GM13976 (cell line): ENCODE results near the gene KRTAP1-1.

Experiments
- DNase-seq: peaks from one replicate; pipeline ENCODE4 v3.0.0; 2012; ENCODE audit warnings: low spot score
- in situ Hi-C: fragments of 300-500 bp; cut with MboI; formaldehyde crosslinking; loops from one replicate; pipeline ENCODE4 v1.12.0; 2022; ENCODE audit warnings: low sequenced_read_pairs, mixed read lengths, inconsistent platforms; ENCODE audit not compliant: unreplicated experiment
- TF ChIP-seq, protein P1 (sequence below): IDR thresholded peaks from 2 replicates; pipeline ENCODE4 v1.5.1; 2012; ENCODE audit warnings: borderline replicate concordance, mild to moderate bottlenecking; ENCODE audit not compliant: insufficient read depth; ENCODE audit errors: extremely low read depth, missing control alignments, control extremely low read depth

Gene KRTAP1-1

DNA sequence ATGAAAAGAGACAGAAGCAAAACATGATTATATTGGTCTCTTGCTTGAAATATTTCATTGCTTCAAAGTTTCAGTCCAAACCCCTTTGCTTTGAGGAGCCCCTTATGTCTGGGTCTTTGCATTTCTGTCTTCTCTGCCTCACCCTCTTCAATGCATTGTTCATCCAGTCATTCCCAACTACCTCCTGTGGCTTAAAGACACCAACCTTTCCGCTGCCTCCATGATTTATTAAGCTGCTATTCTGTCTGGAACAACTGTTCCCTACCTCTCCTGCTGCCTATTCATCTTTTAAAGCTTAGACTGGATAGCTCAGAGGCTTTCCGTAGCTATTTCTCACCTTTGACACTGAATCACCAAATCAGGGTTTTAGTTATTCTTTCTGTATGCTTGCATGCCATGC lies 43.9 kb downstream of the KRTAP1-1 start:
- TF ChIP-seq, protein P1, sequence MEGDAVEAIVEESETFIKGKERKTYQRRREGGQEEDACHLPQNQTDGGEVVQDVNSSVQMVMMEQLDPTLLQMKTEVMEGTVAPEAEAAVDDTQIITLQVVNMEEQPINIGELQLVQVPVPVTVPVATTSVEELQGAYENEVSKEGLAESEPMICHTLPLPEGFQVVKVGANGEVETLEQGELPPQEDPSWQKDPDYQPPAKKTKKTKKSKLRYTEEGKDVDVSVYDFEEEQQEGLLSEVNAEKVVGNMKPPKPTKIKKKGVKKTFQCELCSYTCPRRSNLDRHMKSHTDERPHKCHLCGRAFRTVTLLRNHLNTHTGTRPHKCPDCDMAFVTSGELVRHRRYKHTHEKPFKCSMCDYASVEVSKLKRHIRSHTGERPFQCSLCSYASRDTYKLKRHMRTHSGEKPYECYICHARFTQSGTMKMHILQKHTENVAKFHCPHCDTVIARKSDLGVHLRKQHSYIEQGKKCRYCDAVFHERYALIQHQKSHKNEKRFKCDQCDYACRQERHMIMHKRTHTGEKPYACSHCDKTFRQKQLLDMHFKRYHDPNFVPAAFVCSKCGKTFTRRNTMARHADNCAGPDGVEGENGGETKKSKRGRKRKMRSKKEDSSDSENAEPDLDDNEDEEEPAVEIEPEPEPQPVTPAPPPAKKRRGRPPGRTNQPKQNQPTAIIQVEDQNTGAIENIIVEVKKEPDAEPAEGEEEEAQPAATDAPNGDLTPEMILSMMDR: no peak
- DNase-seq: no peak
- in situ Hi-C loops: no loop called here

DNA sequence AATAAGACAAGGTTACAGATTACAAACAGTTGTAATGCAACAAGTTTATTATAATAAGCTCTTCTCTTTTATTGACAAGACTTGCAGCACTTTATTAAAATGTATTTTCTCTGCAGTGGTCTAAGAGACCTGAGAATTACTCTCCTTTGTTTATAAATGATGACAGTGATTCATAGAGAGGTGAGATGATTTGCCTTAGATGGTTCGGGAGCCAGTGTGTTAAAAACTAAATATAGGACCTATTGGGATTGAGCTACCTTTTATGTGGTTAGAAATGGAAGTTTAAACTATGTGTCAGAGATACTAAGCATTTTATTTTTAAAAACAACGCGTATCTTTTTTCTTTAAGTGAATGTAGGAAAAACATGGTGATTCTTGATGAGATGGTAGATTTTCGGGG lies 44.4 kb downstream of the KRTAP1-1 start:
- DNase-seq: no peak
- in situ Hi-C loops: no loop called here

DNA sequence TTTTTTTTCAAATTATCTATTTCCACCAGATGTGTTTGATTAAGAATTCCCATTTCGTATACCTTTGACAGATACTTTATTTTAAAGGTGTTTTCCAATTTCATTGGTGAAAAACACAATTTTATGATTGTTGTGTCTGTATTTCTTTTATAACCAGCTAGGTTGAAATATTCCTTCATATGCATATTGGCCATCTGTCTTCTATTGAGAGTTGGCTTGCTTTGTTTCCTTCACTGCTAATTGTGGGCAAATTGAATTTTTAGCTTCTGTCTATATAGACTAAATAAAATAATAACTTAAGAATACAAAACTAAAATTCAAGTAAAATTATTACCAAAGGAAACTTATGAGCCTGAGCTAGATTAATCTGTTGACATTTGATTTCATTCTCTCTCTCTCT lies 46.1 kb downstream of the KRTAP1-1 start:
- TF ChIP-seq, protein P1: no peak
- in situ Hi-C loops: no loop called here
- DNase-seq: no peak

More for the DNA sequence above, 44.4 kb downstream of the KRTAP1-1 start:
- TF ChIP-seq, protein P1: no peak

DNA sequence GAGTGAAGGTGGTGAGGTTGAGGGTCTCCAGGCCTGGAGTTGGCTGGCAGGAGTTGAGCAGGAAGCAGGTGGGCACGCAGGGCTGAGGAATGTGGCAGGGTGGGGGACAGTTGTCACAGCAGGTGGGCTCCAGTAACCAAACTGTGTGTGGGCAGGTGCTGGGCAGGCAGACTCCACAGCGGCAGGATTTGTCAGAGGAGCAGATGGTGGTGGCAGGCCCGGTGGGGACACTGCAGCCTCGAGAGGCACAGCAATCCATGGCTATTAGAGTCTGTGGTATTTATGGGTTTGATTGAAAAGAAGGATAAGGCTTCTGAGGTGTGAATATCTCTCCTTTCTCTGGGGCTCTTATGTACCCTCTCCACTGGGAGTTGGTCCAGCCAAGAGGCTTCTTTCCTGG lies 47.4 kb downstream of the KRTAP1-1 start, which contains the start of gene KRTAP3-3:
KRTAP3-3 (minus strand) TSS at position 326 of the 400 bp plus-strand sequence; CDS start at position 259, 67 bp downstream.
- TF ChIP-seq, protein P1: no peak
- in situ Hi-C loops: no loop called here
- DNase-seq: no peak

DNA sequence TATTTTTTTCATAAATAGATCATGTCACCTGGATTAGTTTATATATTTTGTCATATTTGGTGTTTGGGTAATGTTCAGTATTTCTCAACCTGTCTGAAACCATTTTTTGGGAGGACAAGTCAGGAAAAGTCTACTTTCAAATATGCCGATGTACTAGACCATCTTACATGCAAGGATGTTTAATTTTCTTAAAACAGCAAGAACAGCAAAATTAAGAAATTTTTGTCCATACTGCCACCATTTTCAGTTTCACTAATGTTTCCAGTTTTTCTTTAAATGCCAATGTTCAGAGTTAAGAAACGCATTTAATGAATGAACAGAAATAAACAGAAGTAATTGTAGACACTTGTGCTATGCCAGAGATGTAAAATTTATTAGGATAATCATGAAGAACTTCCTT lies 48.2 kb downstream of the KRTAP1-1 start:
- DNase-seq: no peak
- in situ Hi-C loops: no loop called here
- TF ChIP-seq, protein P1: no peak

DNA sequence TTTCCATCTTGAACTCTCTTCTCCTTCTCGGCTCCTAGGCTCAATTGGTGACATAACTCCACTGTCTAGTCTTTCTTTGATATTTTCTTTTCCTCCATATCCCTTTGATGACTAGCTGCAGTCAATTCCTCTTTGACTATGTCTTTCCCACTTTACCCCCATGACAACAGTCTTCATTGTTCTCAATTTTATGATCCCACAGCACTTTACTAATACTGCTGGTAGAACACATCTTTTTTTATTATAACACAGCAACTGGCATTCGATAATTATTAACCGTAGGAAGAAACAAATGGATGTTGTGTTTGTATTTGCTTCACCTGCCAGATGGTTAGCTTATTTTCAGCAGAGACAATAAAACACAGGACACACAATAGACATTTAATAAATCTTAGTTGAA lies 48.6 kb downstream of the KRTAP1-1 start:
- TF ChIP-seq, protein P1: no peak
- DNase-seq: no peak
- in situ Hi-C loops: no loop called here
